ENCODE results near the gene KIAA1958. TPM values are rescaled to one million over a fixed set of nuclear protein-coding genes. Genes with fewer than 3 reads are reported as not detected.

Gene KIAA1958
- total RNA-seq, 4 donors from 2014 or later = 2.7 to 5.7 (median 5.2) TPM

GRCh38 chr9:112545237-112545636 lies 58.6 kb downstream of the KIAA1958 start:
- DNase-seq = no peak
- H3K4me3 ChIP-seq = no peak overlapping the region
- intact Hi-C loops (cut with DNase I) = no loop called here
- peaks cover 0 to 8% (median 0%) of the 10 kb centered on the region in 3 donors for H3K4me1 ChIP-seq
- no peaks in the 10 kb centered on the region for H3K36me3 ChIP-seq
- no peak for TF ChIP-seq POLR2A (IDR thresholded peaks at IDR 0.05)
- TF ChIP-seq, protein P1, sequence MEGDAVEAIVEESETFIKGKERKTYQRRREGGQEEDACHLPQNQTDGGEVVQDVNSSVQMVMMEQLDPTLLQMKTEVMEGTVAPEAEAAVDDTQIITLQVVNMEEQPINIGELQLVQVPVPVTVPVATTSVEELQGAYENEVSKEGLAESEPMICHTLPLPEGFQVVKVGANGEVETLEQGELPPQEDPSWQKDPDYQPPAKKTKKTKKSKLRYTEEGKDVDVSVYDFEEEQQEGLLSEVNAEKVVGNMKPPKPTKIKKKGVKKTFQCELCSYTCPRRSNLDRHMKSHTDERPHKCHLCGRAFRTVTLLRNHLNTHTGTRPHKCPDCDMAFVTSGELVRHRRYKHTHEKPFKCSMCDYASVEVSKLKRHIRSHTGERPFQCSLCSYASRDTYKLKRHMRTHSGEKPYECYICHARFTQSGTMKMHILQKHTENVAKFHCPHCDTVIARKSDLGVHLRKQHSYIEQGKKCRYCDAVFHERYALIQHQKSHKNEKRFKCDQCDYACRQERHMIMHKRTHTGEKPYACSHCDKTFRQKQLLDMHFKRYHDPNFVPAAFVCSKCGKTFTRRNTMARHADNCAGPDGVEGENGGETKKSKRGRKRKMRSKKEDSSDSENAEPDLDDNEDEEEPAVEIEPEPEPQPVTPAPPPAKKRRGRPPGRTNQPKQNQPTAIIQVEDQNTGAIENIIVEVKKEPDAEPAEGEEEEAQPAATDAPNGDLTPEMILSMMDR (IDR thresholded peaks at IDR 0.05) = no peak
- H3K9me3 ChIP-seq = no peaks in the 10 kb centered on the region
- H3K27ac ChIP-seq = no peak overlapping the region
- H3K27me3 ChIP-seq = no peaks in the 10 kb centered on the region

DNA sequence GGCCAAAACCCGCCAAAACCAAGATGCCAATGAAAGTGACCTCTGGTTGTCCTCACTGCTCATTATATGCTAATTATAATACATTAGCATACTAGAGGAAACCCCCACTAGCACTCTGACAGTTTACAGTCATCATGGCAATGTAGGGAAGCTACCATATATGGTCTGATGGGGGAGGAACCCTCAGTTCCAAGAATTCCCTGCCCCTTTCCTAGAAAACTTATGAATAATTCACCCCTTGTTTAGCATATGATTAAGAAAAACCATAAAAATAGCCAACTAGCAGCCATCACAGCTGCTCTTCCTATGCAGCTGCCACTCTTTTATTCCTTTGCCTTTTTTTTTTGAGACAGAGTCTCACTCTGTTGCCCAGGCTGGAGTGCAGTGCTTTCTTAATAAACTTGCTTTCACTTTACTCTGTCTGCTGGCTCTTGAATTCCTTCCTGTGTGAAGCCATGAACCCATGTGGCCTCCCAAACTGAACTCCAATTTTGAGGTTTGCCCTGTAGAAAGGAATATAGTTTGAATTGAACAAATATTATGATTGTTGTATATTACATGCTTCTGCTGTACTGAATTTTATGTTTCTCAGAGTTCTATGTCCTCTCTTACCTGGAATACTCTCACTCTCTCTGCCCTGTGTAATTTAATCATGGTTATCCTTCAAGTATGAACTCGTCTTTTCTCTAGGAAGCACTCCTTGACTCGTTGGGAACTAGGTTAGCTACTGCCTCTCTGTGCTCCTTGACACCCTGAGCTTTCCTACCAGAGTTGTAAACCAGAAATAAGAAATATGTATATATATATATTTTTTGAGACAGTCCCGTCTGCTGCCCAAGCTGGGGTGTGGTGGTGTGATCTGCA lies 59.8 kb downstream of the KIAA1958 start:
- TF ChIP-seq, protein P1 (IDR thresholded peaks at IDR 0.05) = no peak
- TF ChIP-seq POLR2A (IDR thresholded peaks at IDR 0.05) = no peak
- Histone ChIP-seq H3K4me1 (peaks cover 0 to 14% (median 0%) of the 10 kb centered on the region in 3 donors), H3K9me3 (no peaks in the 10 kb centered on the region), H3K27ac (no peak overlapping the region), H3K36me3 (no peaks in the 10 kb centered on the region), H3K4me3 (no peak overlapping the region), H3K27me3 (no peaks in the 10 kb centered on the region)
- intact Hi-C loops (cut with DNase I) = no loop called here
- DNase-seq = no peak
- 43 to 64% methylated on average over 4 of the region's 4 CpGs for WGBS, 2 donors

- no peak for TF ChIP-seq POLR2A (IDR thresholded peaks at IDR 0.05)
- TF ChIP-seq, protein P1 (IDR thresholded peaks at IDR 0.05) = no peak
- no peak for DNase-seq
- intact Hi-C loops (cut with DNase I) = no loop called here
- 86 to 93% methylated on average over 3 to 4 of the region's 4 CpGs for whole genome bisulfite sequencing, 2 donors
- H3K27ac ChIP-seq = no peak overlapping the region
- no peaks in the 10 kb centered on the region for H3K27me3 ChIP-seq
- no peak overlapping the region for H3K4me3 ChIP-seq
- no peaks in the 10 kb centered on the region for H3K9me3 ChIP-seq
- H3K4me1 ChIP-seq = peaks cover 0 to 14% (median 0%) of the 10 kb centered on the region in 3 donors
- H3K36me3 ChIP-seq = no peaks in the 10 kb centered on the region
Measured at GRCh38 chr9:112548051-112548440, 61.4 kb downstream of the KIAA1958 start.

GRCh38 chr9:112548836-112549595 lies 62.4 kb downstream of the KIAA1958 start:
- intact Hi-C loops (cut with DNase I) = no loop called here
- DNase-seq = no peak
- peaks cover 0 to 14% (median 0%) of the 10 kb centered on the region in 3 donors for H3K4me1 ChIP-seq
- WGBS, 2 donors = 66 to 78% methylated on average over 4 of the region's 4 CpGs
- no peaks in the 10 kb centered on the region for H3K27me3 ChIP-seq
- no peak overlapping the region for H3K4me3 ChIP-seq
- no peak for TF ChIP-seq POLR2A (IDR thresholded peaks at IDR 0.05)
- TF ChIP-seq, protein P1 (IDR thresholded peaks at IDR 0.05) = no peak
- H3K36me3 ChIP-seq = no peaks in the 10 kb centered on the region
- H3K9me3 ChIP-seq = no peaks in the 10 kb centered on the region
- H3K27ac ChIP-seq = no peak overlapping the region

GRCh38 chr9:112550531-112550930 lies 63.9 kb downstream of the KIAA1958 start:
- WGBS, 2 donors = 65 to 68% methylated on average over 4 of the region's 4 CpGs
- intact Hi-C loops (cut with DNase I) = no loop called here
- H3K27ac ChIP-seq = peak overlapping the region in 1 of 4 donors; percentile 22

More at GRCh38 chr9:112550531-112550930, 63.9 kb downstream of the KIAA1958 start:
- Histone ChIP-seq H3K4me3 (no peak overlapping the region), H3K9me3 (no peaks in the 10 kb centered on the region), H3K27me3 (no peaks in the 10 kb centered on the region), H3K4me1 (peaks cover 0 to 19% (median 0%) of the 10 kb centered on the region in 3 donors), H3K36me3 (no peaks in the 10 kb centered on the region)
- no peak for DNase-seq
- TF ChIP-seq, protein P1 (IDR thresholded peaks at IDR 0.05) = no peak
- TF ChIP-seq POLR2A (IDR thresholded peaks at IDR 0.05) = no peak

All from esophagus squamous epithelium (tissue), 5 donors.